HepG2 (cell line): ENCODE results near the gene ZFP69B. TPM values are rescaled to one million over a fixed set of nuclear protein-coding genes. Genes with fewer than 3 reads are reported as not detected.
A peak's percentile ranks its signal among the peaks of the same experiment; 100 is the strongest.
"Not testable (repeated sequence)": the region's sequence is repeated elsewhere in the genome, so short reads cannot be mapped to it uniquely, and the experiment has no call there.

Experiments
- ATAC-seq: fragments of 200-7000 bp; cut with Tn5 transposase; 3 replicates; pipeline ENCODE4 v1.9.1; 2020; ENCODE audit warnings: mild to moderate bottlenecking, moderate library complexity
- BruUV-seq: library from RNA; stranded (reverse); fragments of 400-500 nt; replicated peaks from 2 replicates; lab custom pipeline; 2021; lab: Mats Ljungman, UMichigan
- CTCF ChIA-PET: fragments of 300-600 bp; formaldehyde crosslinking; extraction: SDS; loops from one replicate; lab custom pipeline; 2021; ENCODE audit warnings: low total read pairs, inconsistent platforms, low intra/inter-chr PET ratio; lab: Yijun Ruan, JAX
- POLR2A ChIA-PET: fragments of 350-600 bp; sonication (Branson Sonifier 250); formaldehyde crosslinking; loops from one replicate; lab custom pipeline; 2020; ENCODE audit warnings: antibody characterized with exemption, inconsistent platforms; lab: Yijun Ruan, JAX
- DNase-seq: peaks from one replicate; pipeline ENCODE4 v3.0.0-alpha.2; 2015; ENCODE audit warnings: low spot score
- FAIRE-seq: peaks from 3 replicates; lab custom pipeline; 2011; peaks lifted over from hg19 to GRCh38; lab: Jason Lieb, UNC
- H2AFZ ChIP-seq: one replicate; pipeline ENCODE4 v1.6.1; 2011; ENCODE audit warnings: low read length, inconsistent platforms
- H3K27ac ChIP-seq: fragments of 300-600 bp; 3 replicates; pipeline ENCODE4 v1.8.0; 2011; ENCODE audit warnings: mixed run types, mild to moderate bottlenecking, mixed read lengths, low read length, inconsistent platforms; ENCODE audit not compliant: insufficient read depth; ENCODE audit errors: extremely low read length
- H3K27me3 ChIP-seq, 2 experiments: fragments of 200-600 bp in 1 of 2; 2 replicates in 1 of 2; 3 replicates in 1 of 2; pipeline versions ENCODE4 v1.6.0 to v1.8.0; 2011; ENCODE audit warnings: low read length in 2 of 2, mild to moderate bottlenecking in 2 of 2, moderate library complexity in 2 of 2, inconsistent platforms in 1 of 2; ENCODE audit not compliant: insufficient read depth in 2 of 2, control insufficient read depth in 1 of 2
- H3K36me3 ChIP-seq, 2 experiments: fragments of 200-600 bp in 1 of 2; replicated peaks in 1 of 2; 2 replicates in 1 of 2; 3 replicates in 1 of 2; pipeline versions ENCODE4 v1.5.1 to v1.8.0; 2011; ENCODE audit warnings: low read length in 2 of 2, inconsistent platforms in 1 of 2; ENCODE audit not compliant: insufficient read depth in 2 of 2, control insufficient read depth in 1 of 2
- H3K4me1 ChIP-seq: 2 replicates; pipeline ENCODE4 v1.5.1; 2012; ENCODE audit warnings: low read length, inconsistent platforms; ENCODE audit not compliant: insufficient read depth
- H3K4me2 ChIP-seq: 2 replicates; pipeline ENCODE4 v1.6.0; 2011; ENCODE audit warnings: low read depth, low read length, inconsistent platforms
- H3K4me3 ChIP-seq, 3 experiments: fragments of 200-600 bp in 1 of 3; sonication (generic), shearing (Covaris generic) in 1 of 3; replicated peaks in 1 of 3; 2 replicates each; pipeline ENCODE4 v1.5.1; 2011 to 2016; ENCODE audit warnings: low read length in 3 of 3, inconsistent platforms in 2 of 3, low read depth in 2 of 3, mild to moderate bottlenecking in 2 of 3, control low read depth in 1 of 3, mixed read lengths in 1 of 3; ENCODE audit not compliant: insufficient read depth in 1 of 3
- H3K79me2 ChIP-seq: one replicate; pipeline ENCODE4 v1.6.1; 2011; ENCODE audit warnings: low read length, inconsistent platforms; ENCODE audit not compliant: insufficient read depth
- H3K9ac ChIP-seq: 2 replicates; pipeline ENCODE4 v1.6.0; 2011; ENCODE audit warnings: mild to moderate bottlenecking, low read depth, low read length, inconsistent platforms; ENCODE audit not compliant: insufficient read depth
- H3K9me3 ChIP-seq: 2 replicates; pipeline ENCODE4 v1.5.1; 2012; ENCODE audit warnings: mild to moderate bottlenecking, low read length
- H4K20me1 ChIP-seq: 2 replicates; pipeline ENCODE4 v1.6.0; 2011; ENCODE audit warnings: inconsistent platforms, mild to moderate bottlenecking, low read length, moderate library complexity; ENCODE audit not compliant: insufficient read depth
- CENPBD1 ChIP-seq: sonication (generic); formaldehyde crosslinking; IDR thresholded peaks from 2 replicates; pipeline ENCODE4 v1.8.0; 2022; ENCODE audit warnings: missing genetic modification reagents, low read depth, mild to moderate bottlenecking, borderline replicate concordance
- NR3C1 ChIP-seq: sonication (generic); formaldehyde crosslinking; IDR thresholded peaks from 2 replicates; pipeline ENCODE4 v1.4.0; 2020; ENCODE audit warnings: missing genetic modification reagents
- SETDB1 ChIP-seq: sonication (generic); formaldehyde crosslinking; IDR thresholded peaks from 2 replicates; pipeline ENCODE4 v1.5.1; 2020; ENCODE audit warnings: missing genetic modification reagents, mild to moderate bottlenecking, borderline replicate concordance
- ZNF160 ChIP-seq: sonication (generic); formaldehyde crosslinking; IDR thresholded peaks from 2 replicates; pipeline ENCODE4 v1.8.0; 2022; ENCODE audit warnings: mild to moderate bottlenecking, inconsistent platforms, missing genetic modification reagents
- ZNF263 ChIP-seq: sonication (generic); formaldehyde crosslinking; IDR thresholded peaks from 2 replicates; pipeline ENCODE4 v1.4.0; 2020; ENCODE audit warnings: missing genetic modification reagents
- ZNF274 ChIP-seq: sonication (generic); formaldehyde crosslinking; IDR thresholded peaks from 2 replicates; pipeline ENCODE4 v1.5.1; 2020; ENCODE audit warnings: mild to moderate bottlenecking, missing genetic modification reagents
- ZNF510 ChIP-seq: sonication (generic); formaldehyde crosslinking; IDR thresholded peaks from 2 replicates; pipeline ENCODE4 v1.4.0; 2020; ENCODE audit warnings: low read depth, mild to moderate bottlenecking, missing genetic modification reagents
- ZNF574 ChIP-seq: sonication (generic); formaldehyde crosslinking; IDR thresholded peaks from 2 replicates; pipeline ENCODE4 v1.4.0; 2020; ENCODE audit warnings: missing genetic modification reagents
- ZNF7 ChIP-seq: IDR thresholded peaks from 2 replicates; pipeline ENCODE4 v1.6.1; 2016; ENCODE audit warnings: missing biosample characterization, missing genetic modification reagents
- ZNF75D ChIP-seq: sonication (generic); formaldehyde crosslinking; IDR thresholded peaks from 2 replicates; pipeline ENCODE4 v1.8.1; 2023; ENCODE audit warnings: missing genetic modification reagents, mild to moderate bottlenecking, borderline replicate concordance
- WGBS: methylation state at CpG from one replicate; pipeline ENCODE4 v1.1.6; 2017; ENCODE audit warnings: low lambda C conversion rate; 5-methylcytosine and 5-hydroxymethylcytosine counted together
- in situ Hi-C: cut with HindIII; loops from 2 replicates; pipeline ENCODE4 v1.10.0; 2017; ENCODE audit warnings: low pct_unique_long_range_greater_than_20kb; ENCODE audit not compliant: extremely low pct_ligation_motif_present
- intact Hi-C: fragments of 100-400 bp; cut with micrococcal nuclease; formaldehyde crosslinking; loops from one replicate; pipeline ENCODE4 v1.10.0; 2022; ENCODE audit not compliant: unreplicated experiment
- polyA plus RNA-seq, 8 experiments: library from polyadenylated mRNA; depleted of rRNA in 3 of 8; stranded (reverse) in 7 of 8; unstranded in 1 of 8; fragments of >200 nt; fragmentation: Illumina TruSeq in 4 of 8; extraction: Trizol in 4 of 8; gene quantifications; 2 replicates each; pipeline versions ENCODE4 v1.2.1 to v1.2.3, GENCODE V29; 2011 to 2016; ENCODE audit warnings: low read depth in 4 of 8, missing spikeins in 1 of 8, mixed read lengths in 1 of 8; ENCODE audit not compliant: insufficient read depth in 1 of 8
- total RNA-seq, 5 experiments: library from RNA; depleted of rRNA; stranded (reverse); fragments of >200 nt; fragmentation: Illumina TruSeq; extraction: Trizol; gene quantifications; 2 replicates each; pipeline ENCODE4 v1.2.3, GENCODE V29; 2016; ENCODE audit warnings: low read depth in 1 of 5

The ZFP69B gene
- total and polyA plus RNA-seq, 2 of the 13 experiments (the other 11 are each of a cell fraction or from before 2014, with no cell fraction given) = 4.6 to 7.7 TPM

- TF ChIP-seq ZNF7 (no peak), SETDB1 (CRISPR knock-in tag) (no peak), ZNF263 (no peak)
- TF ChIP-seq, all 625 proteins: peak for 0
Observed at GRCh38 chr1:40479156-40479555, 28.9 kb downstream of the ZFP69B start (continued).

- intact Hi-C loops (no loop called here), in situ Hi-C loops (no loop called here)
- Histone ChIP-seq H3K79me2 (no peaks in the 10 kb centered on the region), H3K4me1 (no peaks in the 10 kb centered on the region), H3K9ac (no peak overlapping the region), H3K4me3 (no peak overlapping the region), H3K4me2 (no peak overlapping the region), H2AFZ (no peak overlapping the region), H3K27me3 (no peaks in the 10 kb centered on the region), H3K27ac (no peak overlapping the region), H4K20me1 (no peaks in the 10 kb centered on the region), H3K36me3 (peaks cover 8 to 41% of the 10 kb centered on the region in 2 experiments)
- POLR2A ChIA-PET = no interaction called here
- ATAC-seq = no peak
- CTCF ChIA-PET = no interaction called here
- FAIRE-seq = no peak
- no TSS peak for BruUV-seq
- TF ChIP-seq ZNF75D (CRISPR knock-in tag) (0 out of 2 replicates have a peak, but pooled peaks have one; percentile 66), NR3C1 (CRISPR knock-in tag) (no peak), ZNF160 (CRISPR knock-in tag) (no peak), ZNF510 (CRISPR knock-in tag) (no peak), ZNF274 (peak; percentile 96; the same call in 1 of the 2 replicates), CENPBD1 (CRISPR knock-in tag) (no peak), ZNF574 (CRISPR knock-in tag) (no peak)
- TF ChIP-seq, all 625 proteins: peak for 2
- WGBS = 94% methylated on average over 4 of the region's 4 CpGs
- DNase-seq = no peak
- peaks cover 39% of the 10 kb centered on the region for H3K9me3 ChIP-seq
Observed at GRCh38 chr1:40495315-40495903, 45.1 kb downstream of the ZFP69B start.

- H3K36me3 ChIP-seq, CTCF ChIA-PET, H3K9me3 ChIP-seq, intact Hi-C loops, H3K4me2 ChIP-seq, ATAC-seq, in situ Hi-C loops, DNase-seq, H3K4me1 ChIP-seq, H3K4me3 ChIP-seq, H3K27ac ChIP-seq, FAIRE-seq, H4K20me1 ChIP-seq, H3K9ac ChIP-seq, BruUV-seq, H3K27me3 ChIP-seq, H2AFZ ChIP-seq: not testable (repeated sequence)
- peaks cover 13% of the 10 kb centered on the region for H3K79me2 ChIP-seq
- POLR2A ChIA-PET = interaction anchor here (0.7 kb wide), 1 partner anchor 29 kb away, joined by 3 read pairs; the partner anchor contains the start of gene ZNF684
- 98% methylated on average over 4 of the region's 4 CpGs for WGBS
Observed at GRCh38 chr1:40502651-40503050, 52.4 kb downstream of the ZFP69B start.
